Fibroblast of skin of abdomen (primary cell): ENCODE results near the gene SEC11A. TPM values are rescaled to one million over a fixed set of nuclear protein-coding genes. Genes with fewer than 3 reads are reported as not detected.
"Not testable (repeated sequence)": the region's sequence is repeated elsewhere in the genome, so short reads cannot be mapped to it uniquely, and the experiment has no call there.

Experiments used
- DNase-seq: peaks from one replicate; pipeline ENCODE4 v3.0.0-alpha.2; 2013
- polyA plus RNA-seq, 2 experiments: library from polyadenylated mRNA; unstranded; fragments of 120-200 nt; gene quantifications; one replicate each; pipeline ENCODE4 v1.2.1, GENCODE V29; 2013; ENCODE audit not compliant: insufficient read length in 2 of 2

Gene SEC11A
- polyA plus RNA-seq (2013, experiment 1 of 2; ENCODE audit: insufficient read length): 212 TPM
- polyA plus RNA-seq (2013, experiment 2 of 2; ENCODE audit: insufficient read length): 208 TPM

GRCh38 chr15:84716036-84716732 is at the start of gene SEC11A:
Gene SEC11A, minus strand, starts transcription at chr15:84716139. Its CDS starts 64 bp downstream, at chr15:84716075.
- peak; percentile 91 for DNase-seq

DNA sequence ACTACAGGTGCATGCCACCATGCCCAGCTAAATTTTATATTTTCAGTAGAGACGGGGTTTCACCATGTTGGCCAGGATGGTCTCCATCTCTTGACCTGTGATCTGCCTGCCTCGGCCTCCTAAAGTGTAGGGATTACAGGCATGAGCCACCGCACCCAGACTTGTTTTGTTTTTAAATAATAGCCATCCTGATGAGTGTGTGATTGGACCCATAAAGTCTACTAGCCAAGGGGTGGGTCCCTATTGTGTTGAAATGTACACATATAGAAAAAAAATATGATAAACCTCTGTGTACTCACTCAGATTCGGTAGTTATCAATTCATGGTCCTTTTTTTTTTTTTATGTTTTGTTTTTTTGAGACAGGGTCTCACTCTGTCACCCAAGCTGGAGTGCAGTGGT is 49.7 kb upstream of the SEC11A start:
- no peak for DNase-seq

DNA sequence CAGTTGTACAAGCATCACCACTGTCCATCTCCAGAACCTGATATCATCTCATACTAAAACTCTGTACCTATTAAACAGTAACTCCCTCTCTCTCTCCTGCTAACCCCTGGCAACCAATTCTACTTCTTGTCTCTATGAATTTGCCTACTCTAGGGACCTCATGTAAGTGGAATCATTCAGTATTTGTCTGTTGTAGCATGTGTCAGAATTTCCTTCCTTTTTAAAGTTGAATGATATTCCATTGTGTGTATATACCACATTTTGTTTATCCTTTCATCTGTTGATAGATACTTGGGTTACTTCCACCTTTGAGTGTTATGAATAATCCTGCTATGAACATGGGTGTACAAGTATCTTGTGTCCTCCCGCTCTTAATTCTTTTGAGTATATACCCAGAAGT is 49.0 kb upstream of the SEC11A start:
- DNase-seq: no peak

- DNase-seq: no peak
Measured at GRCh38 chr15:84764585-84764984, 48.6 kb upstream of the SEC11A start.

- no peak for DNase-seq
Measured at GRCh38 chr15:84762840-84763572, 47.1 kb upstream of the SEC11A start.

GRCh38 chr15:84761607-84762131 is 45.7 kb upstream of the SEC11A start:
- DNase-seq: no peak

- no peak for DNase-seq
Measured at GRCh38 chr15:84760219-84760618, 44.3 kb upstream of the SEC11A start.

DNA sequence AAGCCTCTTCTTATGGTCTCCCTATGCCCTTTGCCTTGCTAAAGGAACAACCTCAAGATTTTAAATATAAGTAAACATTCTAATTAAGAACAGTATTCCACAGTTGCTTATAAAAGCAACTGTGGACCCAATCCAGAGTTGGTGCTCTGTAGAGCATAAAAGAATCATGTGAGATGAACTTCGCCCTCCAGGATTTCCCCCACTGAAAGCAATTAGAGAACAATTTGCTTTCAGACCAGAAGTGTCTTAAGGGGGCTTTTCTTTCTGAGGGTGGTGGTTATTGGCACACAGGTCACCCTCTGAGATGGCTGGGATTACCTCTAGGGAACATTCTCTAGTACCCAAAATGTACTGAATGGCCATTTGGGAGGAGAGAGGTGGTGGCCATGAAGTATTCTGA is 43.1 kb upstream of the SEC11A start:
- no peak for DNase-seq

- DNase-seq: no peak
Measured at GRCh38 chr15:84755736-84756527, 40.0 kb upstream of the SEC11A start.

- not testable (repeated sequence) for DNase-seq
Measured at GRCh38 chr15:84754889-84755288, 39.0 kb upstream of the SEC11A start.

GRCh38 chr15:84752700-84753099 is 36.8 kb upstream of the SEC11A start:
- DNase-seq: no peak

DNA sequence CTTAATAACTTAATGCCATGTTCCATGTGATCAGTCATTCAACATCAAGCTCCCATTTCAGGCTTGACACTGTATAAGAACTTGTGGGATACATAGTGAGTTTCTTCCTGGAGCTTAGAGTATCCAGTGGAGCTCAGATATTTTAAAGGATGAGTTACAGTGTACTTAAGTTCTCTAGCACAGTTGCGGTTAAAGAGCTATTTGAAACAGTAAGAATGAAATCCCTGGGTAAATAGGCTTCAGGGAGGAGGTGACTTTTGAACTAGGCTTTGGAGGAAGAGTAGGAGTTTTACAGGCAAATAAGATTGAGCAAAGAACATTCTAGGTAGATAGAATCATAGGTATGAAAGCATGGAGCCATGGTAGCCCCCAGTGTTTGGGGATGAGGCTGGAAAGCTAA is 36.3 kb upstream of the SEC11A start:
- DNase-seq: no peak

DNA sequence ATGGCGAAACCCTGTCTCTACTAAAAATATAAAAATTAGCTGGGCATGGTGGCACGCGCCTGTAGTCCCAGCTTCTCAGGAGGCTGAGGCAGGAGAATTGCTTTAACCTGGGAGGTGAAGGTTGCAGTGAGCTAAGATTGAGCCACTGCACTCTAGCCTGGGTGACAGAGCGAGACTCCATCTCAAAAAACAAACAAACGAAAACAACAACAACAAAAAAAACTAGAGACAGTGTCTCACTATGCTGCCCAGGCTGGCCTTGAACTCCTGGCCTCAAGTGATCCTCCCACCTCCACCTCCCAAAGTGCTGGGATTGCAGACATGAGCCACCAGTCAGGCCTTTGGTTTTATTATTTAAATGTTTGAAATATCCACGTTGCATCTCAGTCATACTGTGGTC is 35.8 kb upstream of the SEC11A start:
- DNase-seq: not testable (repeated sequence)

GRCh38 chr15:84750583-84751092 is 34.7 kb upstream of the SEC11A start:
- DNase-seq: no peak

GRCh38 chr15:84749111-84749991 is 33.4 kb upstream of the SEC11A start:
- DNase-seq: peak; percentile 14

GRCh38 chr15:84748274-84749110 is 32.6 kb upstream of the SEC11A start, which contains the start of gene ZNF592:
Gene ZNF592, plus strand, starts transcription at chr15:84748592. Its CDS starts 34,084 bp downstream, at chr15:84782676.
- peak; percentile 79 for DNase-seq

- DNase-seq: peak; percentile 69
Measured at GRCh38 chr15:84747416-84748273, 31.7 kb upstream of the SEC11A start.

DNA sequence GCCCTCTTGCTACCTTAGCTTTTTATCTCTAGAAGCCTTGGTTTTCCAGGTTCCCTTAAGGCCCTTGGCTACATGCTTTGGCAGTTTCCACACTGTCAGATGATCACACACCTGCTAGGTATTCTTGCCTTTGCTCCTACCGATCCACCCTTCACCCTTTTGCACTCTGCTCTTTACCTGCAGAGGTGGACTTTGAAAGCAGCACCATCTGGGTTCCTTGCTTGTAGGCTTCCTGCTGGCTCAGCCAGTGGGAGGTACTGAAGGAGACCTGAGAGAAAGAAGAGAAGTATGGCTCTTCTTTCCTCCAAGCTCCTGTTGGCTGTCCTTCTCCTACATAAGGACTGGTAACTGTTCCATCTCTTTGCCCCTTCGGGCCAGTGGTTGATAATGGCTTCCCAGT is 25.2 kb upstream of the SEC11A start:
- DNase-seq: no peak

- DNase-seq: no peak
Measured at GRCh38 chr15:84740691-84741090, 24.8 kb upstream of the SEC11A start.
